Gastroesophageal sphincter (tissue), 4 donors: ENCODE results near the gene SLC7A10. TPM values are rescaled to one million over a fixed set of nuclear protein-coding genes. Genes with fewer than 3 reads are reported as not detected.

Source experiments
- ATAC-seq: fragments of 150-250 bp; one replicate; pipeline ENCODE4 v1.9.1; 2016; ENCODE audit warnings: mild to moderate bottlenecking, moderate library complexity
- H3K27ac ChIP-seq, 4 donors: fragments of 200-600 bp; sonication (generic) in 3 of 4; 1 replicate in 3 of 4; 2 replicates in 1 of 4; pipeline ENCODE4 v1.5.1; 2016 to 2019
- H3K27me3 ChIP-seq: fragments of 200-600 bp; sonication (generic); one replicate; pipeline ENCODE4 v1.5.1; 2019
- H3K36me3 ChIP-seq, 2 donors: fragments of 200-600 bp; sonication (generic); one replicate each; pipeline ENCODE4 v1.5.1; 2019; ENCODE audit warnings: control low read depth in 1 of 2
- H3K4me1 ChIP-seq, 3 donors: fragments of 200-600 bp; sonication (generic); 1 replicate in 2 of 3; 2 replicates in 1 of 3; pipeline ENCODE4 v1.5.1; 2016 to 2019; ENCODE audit warnings: control low read depth in 2 of 3
- H3K4me3 ChIP-seq, 2 donors: fragments of 200-600 bp; sonication (generic); one replicate each; pipeline ENCODE4 v1.5.1; 2019; ENCODE audit warnings: mild to moderate bottlenecking in 1 of 2, moderate library complexity in 1 of 2
- H3K9me3 ChIP-seq, 3 donors: fragments of 200-600 bp; sonication (generic); one replicate each; pipeline ENCODE4 v1.5.1; 2017 to 2019; ENCODE audit warnings: control low read depth in 2 of 3
- CTCF ChIP-seq, 4 experiments: fragments of 200-600 bp in 2 of 4; fragments of 450-650 bp in 2 of 4; sonication (generic) in 1 of 4; IDR thresholded peaks; one replicate each; pipeline ENCODE4 v1.5.1; 2017 to 2019; ENCODE audit warnings: antibody characterized with exemption in 4 of 4, mild to moderate bottlenecking in 2 of 4, moderate library complexity in 2 of 4
- EP300 ChIP-seq: sonication (generic); formaldehyde crosslinking; IDR thresholded peaks from one replicate; pipeline ENCODE4 v1.6.1; 2017; ENCODE audit warnings: antibody characterized with exemption, mild to moderate bottlenecking
- POLR2A ChIP-seq, 2 donors: fragments of 450-650 bp; IDR thresholded peaks; one replicate each; pipeline ENCODE4 v1.6.1; 2017; ENCODE audit warnings: antibody characterized with exemption in 2 of 2, mild to moderate bottlenecking in 2 of 2, moderate library complexity in 1 of 2
- POLR2AphosphoS5 ChIP-seq: sonication (generic); formaldehyde crosslinking; IDR thresholded peaks from one replicate; pipeline ENCODE4 v1.6.1; 2017; ENCODE audit warnings: antibody characterized with exemption
- WGBS, 2 donors: methylation state at CpG; one replicate each; pipeline ENCODE4 v1.1.5; 2018; ENCODE audit warnings: low coverage in 1 of 2; 5-methylcytosine and 5-hydroxymethylcytosine counted together
- total RNA-seq, 4 donors: library from RNA; depleted of rRNA; stranded (reverse); fragments of >200 nt; gene quantifications; one replicate each; pipeline ENCODE4 v1.1.0, GENCODE V29; 2016

SLC7A10 gene
- total RNA-seq, 4 donors from 2014 or later: not detected

- WGBS, 2 donors: 56% methylated on average over 5 of the region's 24 CpGs; no CpG with 5 or more reads in 1 of the 2 donors
- H3K36me3 ChIP-seq: no peaks in the 10 kb centered on the region
- no peaks in the 10 kb centered on the region for H3K27me3 ChIP-seq
- H3K27ac ChIP-seq: peak overlapping the region in 2 of 4 donors; percentile 29 to 31
- no peaks in the 10 kb centered on the region for H3K4me1 ChIP-seq
- H3K4me3 ChIP-seq: no peak overlapping the region
- peak; percentile 50 for ATAC-seq
- no peak for TF ChIP-seq POLR2AphosphoS5
- TF ChIP-seq CTCF (IDR thresholded peaks at IDR 0.05): no peak
- no peak for TF ChIP-seq EP300
- no peak for TF ChIP-seq POLR2A (IDR thresholded peaks at IDR 0.05)
- H3K9me3 ChIP-seq: peaks cover 0 to 25% (median 0%) of the 10 kb centered on the region in 3 donors
Measured at GRCh38 chr19:33260628-33261418, 35.2 kb upstream of the SLC7A10 start.

GRCh38 chr19:33259539-33259938 lies 33.9 kb upstream of the SLC7A10 start:
- no peak for TF ChIP-seq POLR2A (IDR thresholded peaks at IDR 0.05)
- no peak for TF ChIP-seq EP300
- TF ChIP-seq CTCF (IDR thresholded peaks at IDR 0.05): no peak
- TF ChIP-seq POLR2AphosphoS5: no peak
- no peak overlapping the region for H3K4me3 ChIP-seq
- no peak for ATAC-seq
- no peak overlapping the region for H3K27ac ChIP-seq
- peaks cover 0 to 25% (median 0%) of the 10 kb centered on the region in 3 donors for H3K9me3 ChIP-seq
- H3K4me1 ChIP-seq: no peaks in the 10 kb centered on the region
- H3K27me3 ChIP-seq: peaks cover 6% of the 10 kb centered on the region
- 64% methylated on average over 6 of the region's 6 CpGs; no CpG with 5 or more reads in 1 of the 2 donors for WGBS, 2 donors
- H3K36me3 ChIP-seq: no peaks in the 10 kb centered on the region

DNA sequence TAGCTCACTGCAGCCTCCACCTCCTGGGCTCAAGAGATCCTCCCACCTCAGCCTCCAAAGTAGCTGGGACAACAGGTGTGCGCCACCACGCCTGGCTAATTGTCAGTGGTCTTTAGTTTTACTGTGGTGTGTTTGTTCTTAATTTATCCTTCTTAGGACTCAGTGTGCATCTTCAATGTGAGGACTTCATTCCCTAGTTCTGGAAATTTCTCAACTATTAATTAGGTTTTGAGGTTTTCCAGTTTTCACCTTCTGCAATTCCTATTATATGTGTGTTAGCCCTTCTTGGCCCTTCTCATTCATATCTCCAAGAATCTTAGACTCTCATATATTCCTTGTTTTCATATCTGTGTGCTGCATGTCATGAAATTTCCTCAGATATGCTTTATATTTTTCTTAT lies 32.2 kb upstream of the SLC7A10 start:
- Histone ChIP-seq H3K4me3 (no peak overlapping the region), H3K27ac (no peak overlapping the region), H3K4me1 (no peaks in the 10 kb centered on the region), H3K36me3 (no peaks in the 10 kb centered on the region), H3K27me3 (peaks cover 22% of the 10 kb centered on the region), H3K9me3 (peaks cover 0 to 25% (median 0%) of the 10 kb centered on the region in 3 donors)
- no peak for ATAC-seq
- TF ChIP-seq POLR2A (IDR thresholded peaks at IDR 0.05): no peak
- TF ChIP-seq EP300: no peak
- no peak for TF ChIP-seq CTCF (IDR thresholded peaks at IDR 0.05)
- no peak for TF ChIP-seq POLR2AphosphoS5
- 80 to 100% methylated on average over 1 to 2 of the region's 2 CpGs for WGBS, 2 donors

GRCh38 chr19:33256261-33256660 lies 30.6 kb upstream of the SLC7A10 start:
- peaks cover 38% of the 10 kb centered on the region for H3K27me3 ChIP-seq

More at GRCh38 chr19:33256261-33256660, 30.6 kb upstream of the SLC7A10 start:
- H3K9me3 ChIP-seq: peaks cover 0 to 25% (median 0%) of the 10 kb centered on the region in 3 donors
- TF ChIP-seq POLR2A (IDR thresholded peaks at IDR 0.05) (no peak), CTCF (IDR thresholded peaks at IDR 0.05) (no peak), EP300 (no peak), POLR2AphosphoS5 (no peak)
- ATAC-seq: no peak
- 54% methylated on average over 4 of the region's 7 CpGs; no CpG with 5 or more reads in 1 of the 2 donors for WGBS, 2 donors
- no peaks in the 10 kb centered on the region for H3K4me1 ChIP-seq
- H3K36me3 ChIP-seq: no peaks in the 10 kb centered on the region
- H3K4me3 ChIP-seq: no peak overlapping the region
- no peak overlapping the region for H3K27ac ChIP-seq
